Measurements from ENCODE around the gene VPS8. TPM values are rescaled to one million over a fixed set of nuclear protein-coding genes. Genes with fewer than 3 reads are reported as not detected.

VPS8 gene
- total and polyA plus RNA-seq, 7 donors = 11.4 to 52.6 (median 30.8) TPM

DNA sequence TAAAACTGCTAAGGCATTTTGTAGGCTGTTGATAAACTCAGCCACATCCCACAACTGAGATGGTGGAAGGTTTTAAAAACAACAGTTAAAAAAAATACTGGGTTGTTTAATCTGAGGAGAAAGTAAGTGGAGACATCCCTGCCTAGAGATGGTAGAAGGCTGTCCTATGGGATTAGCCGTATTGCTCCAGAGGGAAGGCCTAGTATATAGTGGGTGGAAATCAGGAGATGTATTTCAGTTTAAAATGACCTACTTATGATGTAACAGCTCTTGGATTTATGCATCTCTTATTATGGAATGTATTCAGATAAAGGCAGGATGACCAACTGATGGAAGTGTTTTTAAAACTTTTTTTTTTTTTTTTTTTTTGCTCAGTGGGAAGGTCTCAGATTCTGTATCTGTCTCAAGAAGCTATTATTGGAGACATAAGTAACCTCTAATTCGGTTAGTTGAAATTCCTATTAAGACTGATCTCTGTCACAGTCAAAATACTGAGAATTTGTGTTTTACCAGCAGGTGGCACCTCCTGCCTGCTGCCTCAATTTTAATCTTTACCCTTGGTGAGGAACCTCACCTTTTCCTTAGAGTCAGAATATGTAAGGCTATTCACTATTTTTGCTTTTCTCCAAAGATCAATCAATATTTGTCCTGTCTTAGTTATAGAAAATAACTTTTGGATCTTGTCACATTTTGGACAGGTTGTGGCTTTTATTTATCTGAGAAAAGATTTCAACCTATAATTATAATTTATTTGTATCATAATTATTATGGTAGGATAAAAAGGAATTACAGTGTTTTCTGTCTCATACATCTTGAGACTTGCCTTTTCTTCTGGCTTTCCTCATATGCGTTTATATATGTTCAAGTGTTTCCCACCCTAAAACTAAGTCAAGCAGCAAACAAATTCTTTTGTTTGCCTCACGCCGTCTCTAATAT lies 63.0 kb downstream of the VPS8 start:
- DNase-seq = no peak
- 78 to 79% (median 78%) methylated on average over 5 of the region's 5 CpGs for WGBS, 3 donors

DNA sequence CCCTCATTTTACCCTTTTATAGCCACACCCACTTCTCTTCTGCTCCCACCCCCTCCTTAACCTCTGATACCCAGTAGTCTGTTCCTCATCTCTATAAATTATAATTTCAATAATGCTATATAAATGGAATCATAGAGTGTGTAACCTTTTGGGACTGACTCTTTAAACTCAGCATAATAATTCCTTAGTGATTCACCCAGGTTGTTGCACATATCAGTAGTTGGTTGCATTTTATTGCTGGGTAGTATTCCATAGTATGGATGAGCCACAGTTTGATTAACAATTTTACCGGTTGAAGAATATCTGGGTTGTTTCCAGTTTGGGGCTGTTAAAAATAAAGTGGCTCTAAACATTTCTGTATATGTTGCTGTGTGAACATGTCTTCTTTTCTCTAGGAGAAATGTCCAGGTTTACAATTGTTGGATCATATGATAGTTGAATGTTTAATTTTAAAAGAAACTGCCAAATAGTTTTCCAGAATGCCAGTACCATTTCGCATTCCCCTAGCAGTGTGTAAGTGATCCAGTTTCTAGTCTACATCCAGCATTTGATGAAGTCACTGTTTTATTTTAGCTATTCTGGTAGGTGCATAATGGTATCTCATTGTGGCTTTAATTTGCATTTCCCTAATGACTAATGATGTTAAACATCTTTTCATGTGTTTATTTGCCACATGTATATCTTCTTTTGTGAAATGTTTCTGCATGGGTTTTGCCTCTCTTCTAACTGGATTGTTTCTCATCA lies 68.5 kb downstream of the VPS8 start:
- H3K27ac ChIP-seq = peak overlapping the region; percentile 56
- 36 to 48% (median 40%) methylated on average over 2 of the region's 2 CpGs for WGBS, 3 donors
- ATAC-seq (peak; percentile 68 to 85 (median 80)), DNase-seq (no peak)
- intact Hi-C loops (cut with DNase I) = no loop called here
- TF ChIP-seq, protein P1, sequence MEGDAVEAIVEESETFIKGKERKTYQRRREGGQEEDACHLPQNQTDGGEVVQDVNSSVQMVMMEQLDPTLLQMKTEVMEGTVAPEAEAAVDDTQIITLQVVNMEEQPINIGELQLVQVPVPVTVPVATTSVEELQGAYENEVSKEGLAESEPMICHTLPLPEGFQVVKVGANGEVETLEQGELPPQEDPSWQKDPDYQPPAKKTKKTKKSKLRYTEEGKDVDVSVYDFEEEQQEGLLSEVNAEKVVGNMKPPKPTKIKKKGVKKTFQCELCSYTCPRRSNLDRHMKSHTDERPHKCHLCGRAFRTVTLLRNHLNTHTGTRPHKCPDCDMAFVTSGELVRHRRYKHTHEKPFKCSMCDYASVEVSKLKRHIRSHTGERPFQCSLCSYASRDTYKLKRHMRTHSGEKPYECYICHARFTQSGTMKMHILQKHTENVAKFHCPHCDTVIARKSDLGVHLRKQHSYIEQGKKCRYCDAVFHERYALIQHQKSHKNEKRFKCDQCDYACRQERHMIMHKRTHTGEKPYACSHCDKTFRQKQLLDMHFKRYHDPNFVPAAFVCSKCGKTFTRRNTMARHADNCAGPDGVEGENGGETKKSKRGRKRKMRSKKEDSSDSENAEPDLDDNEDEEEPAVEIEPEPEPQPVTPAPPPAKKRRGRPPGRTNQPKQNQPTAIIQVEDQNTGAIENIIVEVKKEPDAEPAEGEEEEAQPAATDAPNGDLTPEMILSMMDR (IDR thresholded peaks at IDR 0.05) = no peak
- peaks cover 14% of the 10 kb centered on the region for H3K4me1 ChIP-seq
- H3K27me3 ChIP-seq (ENCODE audit: insufficient read depth in 3 of 3, low read length in 2 of 3) = no peaks in the 10 kb centered on the region
- no peaks in the 10 kb centered on the region for H3K9me3 ChIP-seq
- H3K36me3 ChIP-seq (ENCODE audit: insufficient read depth in 1 of 2, low read depth in 1 of 2) = peaks cover 4 to 68% of the 10 kb centered on the region in 2 donors
- no peak overlapping the region for H3K4me3 ChIP-seq

More for the DNA sequence above, 63.0 kb downstream of the VPS8 start:
- Histone ChIP-seq H3K36me3 (ENCODE audit: insufficient read depth in 1 of 2, low read depth in 1 of 2) (peaks cover 4 to 86% of the 10 kb centered on the region in 2 donors), H3K4me1 (peaks cover 7% of the 10 kb centered on the region), H3K9me3 (no peaks in the 10 kb centered on the region), H3K27ac (no peak overlapping the region), H3K4me3 (no peak overlapping the region), H3K27me3 (ENCODE audit: insufficient read depth in 3 of 3, low read length in 2 of 3) (no peaks in the 10 kb centered on the region)
- ATAC-seq = peak in 1 of 4 donors; percentile 42
- TF ChIP-seq, protein P1 (IDR thresholded peaks at IDR 0.05) = peak; percentile 39
- intact Hi-C loops (cut with DNase I) = loop anchor here in 1 of 2 donors (5.0 kb wide), 1 partner anchor 302 kb away; no protein-coding TSS in a partner anchor

DNA sequence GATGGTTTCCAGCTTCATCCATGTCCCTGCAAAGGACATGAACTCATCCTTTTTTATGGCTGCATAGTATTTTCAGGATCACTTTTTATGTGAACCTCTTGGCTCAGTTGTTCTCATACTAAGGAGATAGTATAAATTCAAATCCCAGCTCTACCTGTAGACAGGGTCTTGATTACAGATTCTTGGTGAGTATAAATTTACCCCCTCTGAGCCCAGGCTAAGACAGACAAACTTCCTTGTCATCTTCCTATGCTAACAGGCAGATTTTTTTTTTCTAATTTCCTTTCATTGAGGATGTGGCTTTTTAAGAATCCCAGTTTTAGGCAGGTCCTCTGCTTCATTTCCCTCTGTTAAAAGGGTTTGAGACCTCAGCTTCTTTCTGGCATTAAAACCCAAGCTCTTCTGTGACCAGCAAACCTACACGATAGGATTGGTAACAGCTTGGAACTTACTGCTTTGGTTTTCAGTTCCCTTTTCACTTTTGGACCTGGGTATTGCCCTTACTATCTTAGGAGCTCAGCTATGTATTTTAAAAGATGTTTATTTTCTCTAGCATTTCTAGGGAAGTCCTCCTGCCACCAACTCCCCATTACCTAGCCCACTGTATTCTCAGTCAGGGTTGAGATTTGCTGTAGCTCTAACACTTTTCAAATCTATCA lies 72.5 kb downstream of the VPS8 start:
- no peaks in the 10 kb centered on the region for H3K9me3 ChIP-seq
- TF ChIP-seq, protein P1 (IDR thresholded peaks at IDR 0.05) = no peak
- DNase-seq (no peak), ATAC-seq (no peak)
- H3K4me1 ChIP-seq = peaks cover 14% of the 10 kb centered on the region
- peaks cover 4 to 71% of the 10 kb centered on the region in 2 donors for H3K36me3 ChIP-seq (ENCODE audit: insufficient read depth in 1 of 2, low read depth in 1 of 2)
- 87 to 100% (median 97%) methylated on average over 1 of the region's 1 CpG for WGBS, 3 donors
- H3K27ac ChIP-seq = no peak overlapping the region
- intact Hi-C loops (cut with DNase I) = no loop called here
- no peaks in the 10 kb centered on the region for H3K27me3 ChIP-seq (ENCODE audit: insufficient read depth in 3 of 3, low read length in 2 of 3)
- no peak overlapping the region for H3K4me3 ChIP-seq

DNA sequence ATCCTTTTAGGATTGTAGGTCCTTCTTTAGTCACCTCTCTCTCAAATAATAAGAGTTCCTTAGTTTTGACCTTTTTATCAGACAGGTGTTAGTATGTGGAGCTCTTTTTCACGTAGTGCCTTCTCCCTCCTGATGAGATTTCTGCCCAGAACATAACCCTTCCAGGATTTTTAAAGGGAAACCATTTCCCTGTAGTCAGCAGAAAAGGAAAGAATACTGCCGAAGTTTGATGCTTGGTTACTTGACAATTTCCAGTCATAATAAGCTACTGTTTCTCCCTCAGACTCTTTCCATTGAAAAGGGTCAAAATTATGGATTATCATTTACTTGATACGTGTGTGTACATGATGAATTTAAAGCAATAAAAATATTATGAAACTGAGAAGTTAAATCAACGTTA lies 73.1 kb downstream of the VPS8 start:
- no peaks in the 10 kb centered on the region for H3K27me3 ChIP-seq (ENCODE audit: insufficient read depth in 3 of 3, low read length in 2 of 3)
- no peak overlapping the region for H3K27ac ChIP-seq
- H3K4me3 ChIP-seq = no peak overlapping the region
- ATAC-seq (no peak), DNase-seq (no peak)
- intact Hi-C loops (cut with DNase I) = no loop called here
- WGBS, 3 donors = 68 to 79% (median 71%) methylated on average over 4 of the region's 4 CpGs
- peaks cover 8% of the 10 kb centered on the region for H3K4me1 ChIP-seq
- no peaks in the 10 kb centered on the region for H3K9me3 ChIP-seq
- peaks cover 4 to 76% of the 10 kb centered on the region in 2 donors for H3K36me3 ChIP-seq (ENCODE audit: insufficient read depth in 1 of 2, low read depth in 1 of 2)
- TF ChIP-seq, protein P1 (IDR thresholded peaks at IDR 0.05) = no peak
